ENCODE measurements around the gene CRKL. TPM values are rescaled to one million over a fixed set of nuclear protein-coding genes. Genes with fewer than 3 reads are reported as not detected.

Gene CRKL
- total and polyA plus RNA-seq, 2 of the 4 experiments (the other 2 are of a cell fraction): 20.6 to 35.5 TPM

- Histone ChIP-seq H3K4me2 (ENCODE audit: low read depth, low read length) (no peak overlapping the region), H2BK20ac (ENCODE audit: low read depth, low read length) (no peak overlapping the region), H2BK15ac (ENCODE audit: low read depth, low read length) (no peak overlapping the region), H2AK9ac (replicated peaks; ENCODE audit: low read depth, low read length, poor library complexity) (no peak overlapping the region), H3K4me3 (ENCODE audit: insufficient read depth, low read depth, low read length) (no peak overlapping the region), H3K9ac (ENCODE audit: low read depth, low read length) (no peak overlapping the region), H3K36me3 (ENCODE audit: control insufficient read depth, insufficient read depth, low read length) (no peaks in the 10 kb centered on the region), H2BK120ac (ENCODE audit: low read depth, low read length) (no peak overlapping the region), H4K8ac (ENCODE audit: low read depth in 2 of 2, low read length in 2 of 2) (no peak overlapping the region), H3K9me3 (ENCODE audit: control insufficient read depth, insufficient read depth, low read length) (no peaks in the 10 kb centered on the region), H3K18ac (ENCODE audit: low read depth, low read length) (no peak overlapping the region), H4K5ac (ENCODE audit: low read depth, low read length) (no peak overlapping the region), H3K4ac (ENCODE audit: low read depth, low read length) (no peak overlapping the region), H3K27me3 (ENCODE audit: control insufficient read depth, insufficient read depth, low read length) (peaks cover 41% of the 10 kb centered on the region), H3K9me1 (ENCODE audit: insufficient read depth, low read length) (no peaks in the 10 kb centered on the region), H2BK5ac (ENCODE audit: low read depth, low read length, poor library complexity, severe bottlenecking) (no peak overlapping the region), H4K20me1 (ENCODE audit: insufficient read depth, low read length) (no peaks in the 10 kb centered on the region), H3K27ac (ENCODE audit: insufficient read depth, low read length) (no peak overlapping the region), H3K4me1 (ENCODE audit: control insufficient read depth, insufficient read depth, low read length) (no peaks in the 10 kb centered on the region), H3K23ac (ENCODE audit: low read depth, low read length) (no peak overlapping the region), H2AK5ac (ENCODE audit: low read depth, low read length) (no peak overlapping the region), H3K79me1 (ENCODE audit: low read depth in 1 of 2, low read length in 2 of 2) (no peaks in the 10 kb centered on the region), H4K91ac (ENCODE audit: insufficient read depth, low read depth, low read length) (no peak overlapping the region), H3K14ac (replicated peaks; ENCODE audit: low read depth, low read length) (no peak overlapping the region), H3K56ac (ENCODE audit: extremely low read depth, insufficient read depth, low read length) (no peak overlapping the region), H2AFZ (replicated peaks; ENCODE audit: low read length, poor library complexity) (peak overlapping the region; percentile 27)
- 53% methylated on average over 3 of the region's 19 CpGs; no CpG with 5 or more reads in 1 of the 2 experiments for WGBS, 2 experiments (ENCODE audit: extremely low coverage in 2 of 2, insufficient read length in 1 of 2)
- no TSS peak for BruUV-seq (replicated peaks)
- TF ChIP-seq RAD21 (IDR thresholded peaks at IDR 0.05; ENCODE audit: low read length) (no peak), NFE2L2 (IDR thresholded peaks at IDR 0.05; ENCODE audit: low read depth, low read length) (no peak), MXI1 (IDR thresholded peaks at IDR 0.05; ENCODE audit: borderline replicate concordance, low read depth, low read length) (no peak), CHD1 (IDR thresholded peaks at IDR 0.05; ENCODE audit: low read depth, low read length) (no peak), CTCF (conservative IDR thresholded peaks at IDR 0.05; ENCODE audit: low read depth, low read length) (no peak), SMC3 (IDR thresholded peaks at IDR 0.05; ENCODE audit: low read depth, low read length) (no peak), MAZ (IDR thresholded peaks at IDR 0.05; ENCODE audit: borderline replicate concordance, low read depth, low read length) (no peak), MAFK (IDR thresholded peaks at IDR 0.05; ENCODE audit: low read depth, low read length) (no peak)
- dilution Hi-C loops (cut with HindIII; ENCODE audit: low sequenced_read_pairs, unreplicated experiment) (no loop called here), in situ Hi-C loops (cut with MboI; ENCODE audit: low sequenced_read_pairs) (no loop called here), intact Hi-C loops (cut with micrococcal nuclease) (no loop called here)
- DNase-seq (no peak), ATAC-seq (ENCODE audit: low read depth) (no peak)
- ChIA-PET CTCF (no interaction called here), POLR2A (ENCODE audit: unreplicated experiment) (no interaction called here)
Measured at GRCh38 chr22:20967697-20968211, 50.5 kb downstream of the CRKL start.

Measured in IMR-90 (cell line).